GM18867 (cell line): ENCODE data around the gene CERKL.

Source experiments
- ATAC-seq: cut with Tn5 transposase; IDR thresholded peaks from one replicate; pipeline ENCODE4 v1.9.1; 2021; ENCODE audit warnings: mild to moderate bottlenecking, moderate library complexity; ENCODE audit not compliant: unreplicated experiment

Gene CERKL

GRCh38 chr2:181678861-181679543 is 22.1 kb upstream of the CERKL start:
- no peak for ATAC-seq

GRCh38 chr2:181677912-181678586 is 21.1 kb upstream of the CERKL start:
- ATAC-seq, result no peak

GRCh38 chr2:181675254-181675653 is 18.3 kb upstream of the CERKL start:
- ATAC-seq, result no peak

- ATAC-seq, result no peak
Measured at GRCh38 chr2:181674461-181674860, 17.6 kb upstream of the CERKL start.

GRCh38 chr2:181673173-181673572 is 16.3 kb upstream of the CERKL start:
- ATAC-seq, result peak; percentile 35

- ATAC-seq, result peak; percentile 80
Measured at GRCh38 chr2:181672255-181673008, 15.5 kb upstream of the CERKL start.

- ATAC-seq, result no peak
Measured at GRCh38 chr2:181670632-181671031, 13.7 kb upstream of the CERKL start.

- ATAC-seq, result no peak
Measured at GRCh38 chr2:181667234-181667633, 10.3 kb upstream of the CERKL start.

GRCh38 chr2:181662287-181662686 is 5.4 kb upstream of the CERKL start:
- no peak for ATAC-seq

- ATAC-seq, result no peak
Measured at GRCh38 chr2:181660181-181660580, 3.3 kb upstream of the CERKL start.

GRCh38 chr2:181658444-181658843 is 1.5 kb upstream of the CERKL start:
- no peak for ATAC-seq

- no peak for ATAC-seq
Measured at GRCh38 chr2:181657379-181657778, 474 bp upstream of the CERKL start.

GRCh38 chr2:181655519-181655918 is 1.4 kb downstream of the CERKL start:
- no peak for ATAC-seq

- ATAC-seq, result no peak
Measured at GRCh38 chr2:181649436-181649979, 7.4 kb downstream of the CERKL start.

- peak; percentile 75 for ATAC-seq
Measured at GRCh38 chr2:181648478-181649155, 8.3 kb downstream of the CERKL start.

GRCh38 chr2:181646415-181646987 is 10.4 kb downstream of the CERKL start:
- ATAC-seq, result peak; percentile 50

GRCh38 chr2:181643151-181643550 is 13.8 kb downstream of the CERKL start:
- no peak for ATAC-seq

- ATAC-seq, result no peak
Measured at GRCh38 chr2:181642086-181642485, 14.8 kb downstream of the CERKL start.

GRCh38 chr2:181639686-181640085 is 17.2 kb downstream of the CERKL start:
- no peak for ATAC-seq

GRCh38 chr2:181632733-181633401 is 24.0 kb downstream of the CERKL start:
- ATAC-seq, result peak; percentile 72
